ENCODE measurements around the gene TIAM1. TPM values are rescaled to one million over a fixed set of nuclear protein-coding genes. Genes with fewer than 3 reads are reported as not detected.

TIAM1 gene
- total RNA-seq, 6 donors from 2014 or later = 13.4 to 32.1 (median 19.5) TPM

DNA sequence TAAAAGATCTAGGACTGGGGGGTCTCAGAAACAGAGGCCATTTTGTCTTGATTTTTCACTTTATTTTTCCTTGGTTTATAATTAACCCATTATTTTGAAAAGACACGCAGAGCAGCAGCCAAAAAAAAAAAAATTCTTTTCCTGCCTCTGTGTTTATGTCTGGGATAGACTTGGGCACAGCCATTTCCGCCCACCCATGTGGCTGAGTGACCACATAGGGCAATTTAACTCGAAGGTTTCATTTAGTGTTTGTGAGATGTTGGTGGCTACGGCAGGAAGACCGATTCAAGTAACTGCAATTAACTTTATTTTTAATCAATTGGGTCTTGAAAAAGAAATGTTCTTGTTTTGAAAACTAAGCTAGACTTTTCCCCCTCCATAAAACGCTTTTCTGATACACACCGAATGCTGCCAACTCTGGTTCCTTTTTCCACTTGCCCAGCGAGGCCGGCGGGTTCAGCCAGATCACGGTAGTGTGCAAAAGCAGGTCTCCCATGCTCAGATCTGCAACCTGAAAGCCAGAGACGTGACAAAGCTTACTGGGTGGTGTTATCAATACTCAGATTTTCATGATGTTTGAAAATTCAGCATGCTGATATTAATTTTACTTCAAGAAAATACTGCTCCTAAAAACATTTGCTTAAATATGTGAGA is 208.4 kb downstream of the TIAM1 start:
- ATAC-seq (ENCODE audit: low FRiP score in 2 of 2) (no peak), DNase-seq (no peak)
- peaks cover 0 to 20% (median 11%) of the 10 kb centered on the region in 4 donors for H3K4me1 ChIP-seq
- WGBS, 2 donors = 51 to 55% methylated on average over 12 of the region's 12 CpGs
- H3K36me3 ChIP-seq = no peaks in the 10 kb centered on the region
- no peaks in the 10 kb centered on the region for H3K27me3 ChIP-seq
- TF ChIP-seq POLR2AphosphoS5 (IDR thresholded peaks at IDR 0.05) (no peak), EP300 (IDR thresholded peaks at IDR 0.05) (no peak)
- no peaks in the 10 kb centered on the region for H3K9me3 ChIP-seq
- H3K27ac ChIP-seq = no peak overlapping the region
- no peak overlapping the region for H3K4me3 ChIP-seq

DNA sequence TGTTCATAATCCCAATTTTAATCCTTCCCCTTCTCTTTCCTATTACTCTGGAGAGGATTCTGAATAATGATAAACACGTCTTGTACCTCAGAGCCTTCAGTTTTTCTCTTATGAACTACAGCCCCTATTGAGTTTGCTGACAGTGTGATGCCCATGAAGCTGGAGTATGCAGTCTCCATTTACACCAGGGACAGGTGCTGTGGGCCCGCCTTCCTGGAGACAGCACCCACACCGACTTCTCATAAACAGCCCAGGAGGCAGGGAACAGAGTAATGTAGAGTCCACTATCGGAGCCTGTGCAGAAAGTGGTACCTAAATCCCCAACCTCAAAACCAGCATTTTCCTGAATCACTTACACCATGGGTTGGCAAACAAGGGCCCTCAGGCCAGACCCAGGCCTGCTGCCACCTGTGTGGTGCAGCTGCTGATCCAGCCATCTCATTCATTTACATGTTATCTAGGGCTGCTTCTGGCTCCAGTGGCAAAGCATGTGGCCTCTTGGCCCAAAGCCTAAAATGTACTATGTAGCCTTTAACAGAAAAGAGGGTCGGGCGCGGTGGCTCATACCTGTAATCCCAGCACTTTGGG is 210.7 kb downstream of the TIAM1 start:
- ATAC-seq (ENCODE audit: low FRiP score in 2 of 2) = peak in 1 of 2 donors; percentile 13
- no peaks in the 10 kb centered on the region for H3K27me3 ChIP-seq
- 74 to 88% methylated on average over 7 of the region's 7 CpGs for WGBS, 2 donors

DNA sequence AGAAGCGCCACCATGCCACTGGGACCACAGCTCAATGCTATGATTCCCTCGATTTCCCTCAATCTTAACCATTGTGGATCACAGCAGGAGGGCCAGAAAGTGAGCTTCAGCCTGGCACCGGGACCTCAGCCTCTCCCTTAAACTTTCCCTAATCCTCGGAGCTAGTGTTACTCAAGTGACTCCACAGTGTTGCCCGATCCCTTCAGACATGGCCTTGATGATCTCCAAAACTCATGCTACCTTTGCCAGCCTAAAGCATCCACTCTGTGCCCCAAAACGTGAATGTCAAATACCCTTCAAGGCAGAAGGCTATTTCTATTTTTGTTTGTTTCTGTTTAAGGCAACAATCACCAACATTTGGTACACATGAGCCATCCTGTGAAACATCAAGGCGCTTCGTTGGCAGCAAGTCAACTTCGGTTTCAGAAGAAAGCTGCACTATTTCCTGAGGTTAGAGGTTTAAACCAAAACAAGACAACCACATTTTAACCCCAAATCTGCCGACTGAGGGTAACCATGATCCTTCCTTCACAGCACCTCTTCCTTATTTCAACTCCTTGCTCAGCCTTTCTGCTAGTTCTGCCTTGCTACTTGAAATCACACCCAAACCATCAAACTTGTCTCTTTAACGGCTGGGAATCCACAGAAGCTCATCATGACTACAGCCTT is 211.4 kb downstream of the TIAM1 start:
- Histone ChIP-seq H3K4me1 (peaks cover 0 to 20% (median 11%) of the 10 kb centered on the region in 4 donors), H3K4me3 (no peak overlapping the region), H3K36me3 (no peaks in the 10 kb centered on the region), H3K27me3 (no peaks in the 10 kb centered on the region), H3K27ac (no peak overlapping the region), H3K9me3 (no peaks in the 10 kb centered on the region)
- no peak for ATAC-seq (ENCODE audit: low FRiP score in 2 of 2)
- DNase-seq = no peak
- 42 to 54% methylated on average over 11 of the region's 11 CpGs for WGBS, 2 donors
- TF ChIP-seq, protein P1, sequence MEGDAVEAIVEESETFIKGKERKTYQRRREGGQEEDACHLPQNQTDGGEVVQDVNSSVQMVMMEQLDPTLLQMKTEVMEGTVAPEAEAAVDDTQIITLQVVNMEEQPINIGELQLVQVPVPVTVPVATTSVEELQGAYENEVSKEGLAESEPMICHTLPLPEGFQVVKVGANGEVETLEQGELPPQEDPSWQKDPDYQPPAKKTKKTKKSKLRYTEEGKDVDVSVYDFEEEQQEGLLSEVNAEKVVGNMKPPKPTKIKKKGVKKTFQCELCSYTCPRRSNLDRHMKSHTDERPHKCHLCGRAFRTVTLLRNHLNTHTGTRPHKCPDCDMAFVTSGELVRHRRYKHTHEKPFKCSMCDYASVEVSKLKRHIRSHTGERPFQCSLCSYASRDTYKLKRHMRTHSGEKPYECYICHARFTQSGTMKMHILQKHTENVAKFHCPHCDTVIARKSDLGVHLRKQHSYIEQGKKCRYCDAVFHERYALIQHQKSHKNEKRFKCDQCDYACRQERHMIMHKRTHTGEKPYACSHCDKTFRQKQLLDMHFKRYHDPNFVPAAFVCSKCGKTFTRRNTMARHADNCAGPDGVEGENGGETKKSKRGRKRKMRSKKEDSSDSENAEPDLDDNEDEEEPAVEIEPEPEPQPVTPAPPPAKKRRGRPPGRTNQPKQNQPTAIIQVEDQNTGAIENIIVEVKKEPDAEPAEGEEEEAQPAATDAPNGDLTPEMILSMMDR (IDR thresholded peaks at IDR 0.05) = no peak
- TF ChIP-seq POLR2A (IDR thresholded peaks at IDR 0.05) (no peak), POLR2AphosphoS5 (IDR thresholded peaks at IDR 0.05) (no peak), EP300 (IDR thresholded peaks at IDR 0.05) (no peak)

More for the DNA sequence above, 210.7 kb downstream of the TIAM1 start:
- DNase-seq = no peak
- no peaks in the 10 kb centered on the region for H3K36me3 ChIP-seq
- H3K9me3 ChIP-seq = no peaks in the 10 kb centered on the region
- H3K4me1 ChIP-seq = peaks cover 0 to 20% (median 11%) of the 10 kb centered on the region in 4 donors
- TF ChIP-seq POLR2AphosphoS5 (IDR thresholded peaks at IDR 0.05) (no peak), EP300 (IDR thresholded peaks at IDR 0.05) (no peak), POLR2A (IDR thresholded peaks at IDR 0.05) (no peak)
- TF ChIP-seq, protein P1 (IDR thresholded peaks at IDR 0.05) = no peak
- no peak overlapping the region for H3K4me3 ChIP-seq
- H3K27ac ChIP-seq = no peak overlapping the region

DNA sequence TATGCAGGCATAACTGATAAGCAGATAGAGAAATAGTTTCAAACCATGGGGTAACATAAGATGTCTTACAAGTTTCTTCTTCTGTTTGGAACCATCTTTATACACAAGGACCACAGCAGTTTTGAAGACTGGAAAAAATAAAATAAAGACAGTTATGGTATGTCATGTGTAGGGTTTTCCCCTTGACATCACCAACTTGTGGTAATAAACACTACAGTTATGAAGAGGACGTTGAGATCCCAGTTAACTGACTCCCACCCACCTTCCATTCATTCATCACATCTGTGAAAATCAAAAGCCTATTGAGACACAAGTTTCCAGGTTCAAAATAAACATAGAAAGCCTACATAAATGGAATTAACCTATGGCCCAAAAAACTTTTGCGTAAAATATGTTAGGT is 213.2 kb downstream of the TIAM1 start:
- peaks cover 0 to 20% (median 9%) of the 10 kb centered on the region in 4 donors for H3K4me1 ChIP-seq
- 85% methylated on average over 2 of the region's 2 CpGs for WGBS, 2 donors
- no peak for TF ChIP-seq EP300 (IDR thresholded peaks at IDR 0.05)
- no peak for TF ChIP-seq POLR2A (IDR thresholded peaks at IDR 0.05)
- no peak for TF ChIP-seq POLR2AphosphoS5 (IDR thresholded peaks at IDR 0.05)
- TF ChIP-seq, protein P1 (IDR thresholded peaks at IDR 0.05) = no peak
- H3K27me3 ChIP-seq = no peaks in the 10 kb centered on the region
- no peak overlapping the region for H3K27ac ChIP-seq
- ATAC-seq (ENCODE audit: low FRiP score in 2 of 2) (no peak), DNase-seq (no peak)
- no peaks in the 10 kb centered on the region for H3K9me3 ChIP-seq
- H3K4me3 ChIP-seq = no peak overlapping the region
- no peaks in the 10 kb centered on the region for H3K36me3 ChIP-seq

GRCh38 chr21:31128234-31128633 is 215.8 kb downstream of the TIAM1 start:
- Histone ChIP-seq H3K36me3 (no peaks in the 10 kb centered on the region), H3K27me3 (no peaks in the 10 kb centered on the region), H3K9me3 (no peaks in the 10 kb centered on the region), H3K4me3 (no peak overlapping the region), H3K27ac (no peak overlapping the region), H3K4me1 (peaks cover 0 to 11% (median 7%) of the 10 kb centered on the region in 4 donors)
- TF ChIP-seq, protein P1 (IDR thresholded peaks at IDR 0.05) = no peak
- no peak for TF ChIP-seq POLR2AphosphoS5 (IDR thresholded peaks at IDR 0.05)
- no peak for TF ChIP-seq EP300 (IDR thresholded peaks at IDR 0.05)
- TF ChIP-seq POLR2A (IDR thresholded peaks at IDR 0.05) = no peak
- 64 to 72% methylated on average over 5 of the region's 5 CpGs for WGBS, 2 donors
- DNase-seq (no peak), ATAC-seq (ENCODE audit: low FRiP score in 2 of 2) (no peak)
